ENCODE results near the gene KCNG2. TPM values are rescaled to one million over a fixed set of nuclear protein-coding genes. Genes with fewer than 3 reads are reported as not detected.

Gene KCNG2
- total RNA-seq, 1 donor from 2014 or later, result not detected

GRCh38 chr18:79844999-79845563 lies 47.3 kb downstream of the KCNG2 start:
- H3K27ac Mint-ChIP-seq (ENCODE audit: unreplicated experiment), result no peak overlapping the region
- H3K4me3 Mint-ChIP-seq, result no peak overlapping the region
- TF ChIP-seq, protein P1, sequence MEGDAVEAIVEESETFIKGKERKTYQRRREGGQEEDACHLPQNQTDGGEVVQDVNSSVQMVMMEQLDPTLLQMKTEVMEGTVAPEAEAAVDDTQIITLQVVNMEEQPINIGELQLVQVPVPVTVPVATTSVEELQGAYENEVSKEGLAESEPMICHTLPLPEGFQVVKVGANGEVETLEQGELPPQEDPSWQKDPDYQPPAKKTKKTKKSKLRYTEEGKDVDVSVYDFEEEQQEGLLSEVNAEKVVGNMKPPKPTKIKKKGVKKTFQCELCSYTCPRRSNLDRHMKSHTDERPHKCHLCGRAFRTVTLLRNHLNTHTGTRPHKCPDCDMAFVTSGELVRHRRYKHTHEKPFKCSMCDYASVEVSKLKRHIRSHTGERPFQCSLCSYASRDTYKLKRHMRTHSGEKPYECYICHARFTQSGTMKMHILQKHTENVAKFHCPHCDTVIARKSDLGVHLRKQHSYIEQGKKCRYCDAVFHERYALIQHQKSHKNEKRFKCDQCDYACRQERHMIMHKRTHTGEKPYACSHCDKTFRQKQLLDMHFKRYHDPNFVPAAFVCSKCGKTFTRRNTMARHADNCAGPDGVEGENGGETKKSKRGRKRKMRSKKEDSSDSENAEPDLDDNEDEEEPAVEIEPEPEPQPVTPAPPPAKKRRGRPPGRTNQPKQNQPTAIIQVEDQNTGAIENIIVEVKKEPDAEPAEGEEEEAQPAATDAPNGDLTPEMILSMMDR (conservative IDR thresholded peaks at IDR 0.05), result no peak
- DNase-seq (ENCODE audit: low read depth, low spot score), result no peak
- H3K4me1 Mint-ChIP-seq, result no peaks in the 10 kb centered on the region
- peaks cover 25% of the 10 kb centered on the region for H3K27me3 Mint-ChIP-seq (ENCODE audit: low read depth)
- H3K9me3 Mint-ChIP-seq, result peaks cover 2% of the 10 kb centered on the region
- no peaks in the 10 kb centered on the region for H3K36me3 Mint-ChIP-seq (ENCODE audit: low read depth)

DNA sequence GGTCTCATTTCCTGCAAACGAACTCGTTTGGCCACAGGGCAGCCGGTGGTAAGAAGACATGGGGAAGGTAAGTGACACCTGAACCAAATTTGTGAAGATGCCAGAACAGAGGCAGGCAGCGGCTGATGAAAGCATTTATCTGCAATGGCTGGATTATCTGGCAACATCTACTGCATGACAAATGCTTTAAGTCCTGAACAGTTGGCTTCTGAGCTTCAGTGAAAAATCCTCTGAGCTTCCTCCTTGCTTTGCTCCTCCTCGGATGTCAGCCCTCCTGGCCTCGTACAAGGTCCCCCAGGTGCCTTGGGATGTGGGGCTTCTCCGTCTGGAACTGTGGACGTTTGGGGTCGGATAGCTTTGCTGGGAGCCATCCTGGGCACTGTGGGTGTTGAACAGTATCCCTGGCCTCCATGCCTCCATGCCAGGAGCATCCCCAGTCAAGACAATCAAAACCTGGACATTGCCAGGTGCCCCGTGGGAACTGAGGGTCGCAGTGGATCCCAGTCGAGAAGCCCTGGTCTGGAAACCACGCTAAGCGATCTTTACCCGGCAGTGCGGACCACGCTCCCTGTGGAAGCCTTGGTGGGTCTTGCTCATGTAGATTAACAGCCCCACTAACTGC lies 49.3 kb downstream of the KCNG2 start:
- Mint-ChIP-seq H3K27me3 (ENCODE audit: low read depth) (peaks cover 21% of the 10 kb centered on the region), H3K9me3 (peaks cover 2% of the 10 kb centered on the region), H3K36me3 (ENCODE audit: low read depth) (no peaks in the 10 kb centered on the region), H3K27ac (ENCODE audit: unreplicated experiment) (no peak overlapping the region), H3K4me1 (no peaks in the 10 kb centered on the region), H3K4me3 (no peak overlapping the region)
- no peak for DNase-seq (ENCODE audit: low read depth, low spot score)
- TF ChIP-seq, protein P1 (conservative IDR thresholded peaks at IDR 0.05), result no peak

DNA sequence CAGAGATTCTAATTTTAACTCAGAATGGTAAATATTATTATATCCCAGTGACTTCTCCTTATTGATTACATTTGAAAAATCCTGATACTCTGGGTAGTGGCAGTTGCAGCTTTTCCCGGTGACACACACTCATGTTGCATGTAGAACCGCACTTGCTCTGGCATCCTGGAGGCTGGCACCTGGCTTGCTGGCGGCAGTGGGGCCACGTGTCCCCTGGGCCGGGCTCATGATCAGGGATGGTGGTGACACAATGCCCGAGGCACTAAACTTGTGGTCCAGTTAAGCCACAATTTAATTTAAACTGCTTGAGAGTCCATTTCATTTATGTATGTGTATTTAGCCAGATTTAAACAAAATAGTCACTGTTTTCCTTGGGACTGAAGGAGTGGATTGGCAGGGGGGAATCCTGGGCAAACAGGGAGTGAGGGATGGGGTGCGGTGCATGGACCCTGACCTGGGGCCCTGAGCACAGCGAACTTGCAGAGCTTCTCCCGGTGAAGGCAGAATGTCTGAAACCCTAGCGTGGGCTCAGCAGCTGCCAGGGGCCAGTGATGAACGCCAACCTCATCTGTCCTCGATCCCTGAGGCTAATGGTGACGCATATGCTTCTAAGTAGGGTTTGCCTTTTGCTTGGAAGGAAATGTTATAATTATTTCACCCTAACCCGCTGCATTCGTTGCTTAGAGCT lies 50.0 kb downstream of the KCNG2 start:
- no peak for DNase-seq (ENCODE audit: low read depth, low spot score)
- H3K4me1 Mint-ChIP-seq, result no peaks in the 10 kb centered on the region
- H3K4me3 Mint-ChIP-seq, result no peak overlapping the region
- H3K36me3 Mint-ChIP-seq (ENCODE audit: low read depth), result no peaks in the 10 kb centered on the region
- TF ChIP-seq, protein P1 (conservative IDR thresholded peaks at IDR 0.05), result no peak
- H3K27ac Mint-ChIP-seq (ENCODE audit: unreplicated experiment), result no peak overlapping the region
- H3K27me3 Mint-ChIP-seq (ENCODE audit: low read depth), result peaks cover 16% of the 10 kb centered on the region
- H3K9me3 Mint-ChIP-seq, result peaks cover 2% of the 10 kb centered on the region

DNA sequence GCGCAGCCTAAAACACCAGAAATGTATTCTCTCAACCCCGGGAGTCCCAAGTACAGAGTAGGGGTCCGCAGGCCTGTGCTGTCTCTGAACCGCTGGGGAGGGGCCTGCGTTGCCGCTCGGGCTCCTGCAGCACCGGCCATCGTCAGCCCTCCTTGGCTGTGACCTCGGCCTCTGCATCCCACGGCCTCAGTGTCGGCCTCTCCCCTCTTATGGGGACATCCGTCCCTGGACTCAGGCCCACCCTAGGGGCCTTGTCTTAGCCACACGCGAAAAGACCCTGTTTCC lies 50.5 kb downstream of the KCNG2 start:
- TF ChIP-seq, protein P1 (conservative IDR thresholded peaks at IDR 0.05), result no peak
- H3K27me3 Mint-ChIP-seq (ENCODE audit: low read depth), result peaks cover 13% of the 10 kb centered on the region
- H3K4me1 Mint-ChIP-seq, result no peaks in the 10 kb centered on the region
- no peak overlapping the region for H3K27ac Mint-ChIP-seq (ENCODE audit: unreplicated experiment)
- H3K9me3 Mint-ChIP-seq, result peaks cover 2% of the 10 kb centered on the region
- H3K4me3 Mint-ChIP-seq, result no peak overlapping the region
- no peaks in the 10 kb centered on the region for H3K36me3 Mint-ChIP-seq (ENCODE audit: low read depth)
- no peak for DNase-seq (ENCODE audit: low read depth, low spot score)

GRCh38 chr18:79848579-79849327 lies 51.0 kb downstream of the KCNG2 start:
- DNase-seq (ENCODE audit: low read depth, low spot score), result no peak
- TF ChIP-seq, protein P1 (conservative IDR thresholded peaks at IDR 0.05), result no peak
- Mint-ChIP-seq H3K27me3 (ENCODE audit: low read depth) (peaks cover 10% of the 10 kb centered on the region), H3K36me3 (ENCODE audit: low read depth) (no peaks in the 10 kb centered on the region), H3K9me3 (peaks cover 2% of the 10 kb centered on the region), H3K27ac (ENCODE audit: unreplicated experiment) (no peak overlapping the region), H3K4me3 (no peak overlapping the region), H3K4me1 (no peaks in the 10 kb centered on the region)
